Stomach (tissue), 9 donors: Measurements from ENCODE around the gene IL6. TPM values are rescaled to one million over a fixed set of nuclear protein-coding genes. Genes with fewer than 3 reads are reported as not detected.

ENCODE experiments used
- DNase-seq, 2 donors: peaks; one replicate each; pipeline versions ENCODE4 v3.0.0 to v3.0.0-alpha.2; 2013 to 2019
- H3K27ac ChIP-seq, 5 donors: fragments of 200-600 bp in 4 of 5; sonication (generic) in 4 of 5; one replicate each; pipeline ENCODE4 v1.5.1; 2013 to 2019; ENCODE audit warnings: mild to moderate bottlenecking in 1 of 5, moderate library complexity in 1 of 5
- H3K27me3 ChIP-seq, 3 donors: fragments of 200-600 bp; sonication (generic); one replicate each; pipeline ENCODE4 v1.5.1; 2017 to 2019; ENCODE audit warnings: mixed run types in 1 of 3
- H3K36me3 ChIP-seq, 4 donors: fragments of 200-600 bp; sonication (generic); 1 replicate in 3 of 4; 2 replicates in 1 of 4; pipeline ENCODE4 v1.5.1; 2016 to 2019
- H3K4me1 ChIP-seq, 4 donors: fragments of 200-600 bp; sonication (generic); one replicate each; pipeline ENCODE4 v1.5.1; 2016 to 2019
- H3K4me3 ChIP-seq, 4 donors: fragments of 200-600 bp; sonication (generic) in 3 of 4; one replicate each; pipeline ENCODE4 v1.5.1; 2016 to 2019; ENCODE audit warnings: mild to moderate bottlenecking in 1 of 4
- H3K9me3 ChIP-seq, 4 donors: fragments of 200-600 bp; sonication (generic); one replicate each; pipeline ENCODE4 v1.5.1; 2016 to 2019
- CTCF ChIP-seq, 7 experiments: fragments of 450-650 bp in 4 of 7; fragments of 200-600 bp in 3 of 7; sonication (generic) in 3 of 7; IDR thresholded peaks; one replicate each; pipeline ENCODE4 v1.5.1; 2016 to 2019; ENCODE audit warnings: antibody characterized with exemption in 7 of 7, control low read depth in 2 of 7, mild to moderate bottlenecking in 1 of 7
- EP300 ChIP-seq: sonication (generic); formaldehyde crosslinking; IDR thresholded peaks from one replicate; pipeline ENCODE4 v1.6.1; 2017; ENCODE audit warnings: antibody characterized with exemption
- POLR2A ChIP-seq, 4 donors: fragments of 450-650 bp; IDR thresholded peaks; one replicate each; pipeline ENCODE4 v1.6.1; 2016; ENCODE audit warnings: antibody characterized with exemption in 4 of 4, control low read depth in 2 of 4, mild to moderate bottlenecking in 1 of 4, moderate library complexity in 1 of 4
- POLR2AphosphoS5 ChIP-seq, 3 donors: sonication (generic); formaldehyde crosslinking; IDR thresholded peaks; one replicate each; pipeline ENCODE4 v1.6.1; 2016; ENCODE audit warnings: antibody characterized with exemption in 3 of 3
- WGBS, 5 donors: extraction: QIAGEN DNeasy Blood & Tissue Kit in 3 of 5; methylation state at CpG; one replicate each; pipeline versions ENCODE4 v1.1.5 to v1.1.7; 2013 to 2018; 5-methylcytosine and 5-hydroxymethylcytosine counted together
- intact Hi-C: fragments of 100-400 bp; cut with DNase I; formaldehyde crosslinking; loops from one replicate; pipeline ENCODE4 v1.15.1; 2023; ENCODE audit warnings: low total_unique reads
- polyA plus RNA-seq, 3 donors: library from polyadenylated mRNA; stranded (reverse); fragments of 200-250 nt; gene quantifications; one replicate each; pipeline ENCODE4 v1.2.3, GENCODE V29; 2013
- total RNA-seq, 5 donors: library from RNA; depleted of rRNA; stranded (reverse); fragments of >200 nt; gene quantifications; one replicate each; pipeline versions ENCODE4 v1.1.0 to v1.2.3, GENCODE V29; 2014 to 2016
- donor health status: healthy with polysubstance abuse.
- donor health status: Bipolar disorder and iron deficiency.
- donor health status: healthy.

The IL6 gene
- total and polyA plus RNA-seq, 8 donors, result 0.95 to 9.2 (median 3.1) TPM; not detected in 5

DNA sequence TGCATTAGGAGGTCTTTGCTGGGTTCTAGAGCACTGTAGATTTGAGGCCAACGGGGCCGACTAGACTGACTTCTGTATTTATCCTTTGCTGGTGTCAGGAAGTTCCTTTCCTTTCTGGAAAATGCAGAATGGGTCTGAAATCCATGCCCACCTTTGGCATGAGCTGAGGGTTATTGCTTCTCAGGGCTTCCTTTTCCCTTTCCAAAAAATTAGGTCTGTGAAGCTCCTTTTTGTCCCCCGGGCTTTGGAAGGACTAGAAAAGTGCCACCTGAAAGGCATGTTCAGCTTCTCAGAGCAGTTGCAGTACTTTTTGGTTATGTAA is 675 bp downstream of the IL6 start:
- Histone ChIP-seq H3K27ac (peak overlapping the region in 4 of 5 donors; percentile 70 to 77 (median 70)), H3K4me3 (peak overlapping the region; percentile 19 to 39 (median 34)), H3K4me1 (peaks cover 19 to 59% (median 43%) of the 10 kb centered on the region in 4 donors), H3K36me3 (no peaks in the 10 kb centered on the region), H3K27me3 (peaks cover 0 to 12% (median 5%) of the 10 kb centered on the region in 3 donors), H3K9me3 (no peaks in the 10 kb centered on the region)
- no peak for DNase-seq
- WGBS, 5 donors, result 51 to 76% (median 65%) methylated on average over 3 of the region's 3 CpGs
- TF ChIP-seq EP300, result no peak
- no peak for TF ChIP-seq CTCF (IDR thresholded peaks at IDR 0.05)
- no peak for TF ChIP-seq POLR2A (IDR thresholded peaks at IDR 0.05)
- TF ChIP-seq POLR2AphosphoS5 (IDR thresholded peaks at IDR 0.05), result no peak
- intact Hi-C loops, result loop anchor here (10.0 kb wide), 1 partner anchor 163 kb away; no protein-coding TSS in a partner anchor

GRCh38 chr7:22728401-22729029 is 1.5 kb downstream of the IL6 start:
- intact Hi-C loops, result loop anchor here (10.0 kb wide), 1 partner anchor 164 kb away; no protein-coding TSS in a partner anchor
- Histone ChIP-seq H3K36me3 (no peaks in the 10 kb centered on the region), H3K9me3 (no peaks in the 10 kb centered on the region), H3K27me3 (peaks cover 0 to 12% (median 5%) of the 10 kb centered on the region in 3 donors), H3K4me1 (peaks cover 19 to 51% (median 35%) of the 10 kb centered on the region in 4 donors), H3K4me3 (peak overlapping the region in 1 of 4 donors; percentile 19), H3K27ac (peak overlapping the region in 2 of 5 donors; percentile 71 to 77)
- WGBS, 5 donors, result 85 to 95% (median 90%) methylated on average over 1 of the region's 1 CpG
- no peak for DNase-seq
- TF ChIP-seq POLR2A (IDR thresholded peaks at IDR 0.05) (no peak), CTCF (IDR thresholded peaks at IDR 0.05) (peak in 1 of 7 experiments; percentile 26), POLR2AphosphoS5 (IDR thresholded peaks at IDR 0.05) (no peak)

- DNase-seq, result no peak
- H3K4me3 ChIP-seq, result no peak overlapping the region
- WGBS, 5 donors, result 83 to 96% (median 94%) methylated on average over 3 of the region's 3 CpGs
Measured at GRCh38 chr7:22729180-22729825, 2.3 kb downstream of the IL6 start.

More at GRCh38 chr7:22729180-22729825, 2.3 kb downstream of the IL6 start:
- Histone ChIP-seq H3K36me3 (no peaks in the 10 kb centered on the region), H3K27ac (no peak overlapping the region), H3K9me3 (no peaks in the 10 kb centered on the region), H3K27me3 (peaks cover 0 to 12% (median 5%) of the 10 kb centered on the region in 3 donors), H3K4me1 (peaks cover 19 to 43% (median 29%) of the 10 kb centered on the region in 4 donors)
- intact Hi-C loops, result loop anchor here (10.0 kb wide), 1 partner anchor 165 kb away; no protein-coding TSS in a partner anchor
- TF ChIP-seq POLR2A (IDR thresholded peaks at IDR 0.05) (no peak), POLR2AphosphoS5 (IDR thresholded peaks at IDR 0.05) (no peak), EP300 (no peak), CTCF (IDR thresholded peaks at IDR 0.05) (no peak)
